Stimulated activated CD8-positive, alpha-beta memory T cell treated with anti-CD3 and anti-CD28 coated beads, Interleukin-15, amount 100 ng/mL, for 48 hours (primary cell): ENCODE data around the gene LTB4R.
"Not testable (repeated sequence)": the region's sequence is repeated elsewhere in the genome, so short reads cannot be mapped to it uniquely, and the experiment has no call there.

Source experiments
- DNase-seq, 2 donors: peaks; one replicate each; pipeline ENCODE4 v3.0.0-alpha.2; 2020; ENCODE audit warnings: low read depth in 2 of 2

Gene LTB4R

DNA sequence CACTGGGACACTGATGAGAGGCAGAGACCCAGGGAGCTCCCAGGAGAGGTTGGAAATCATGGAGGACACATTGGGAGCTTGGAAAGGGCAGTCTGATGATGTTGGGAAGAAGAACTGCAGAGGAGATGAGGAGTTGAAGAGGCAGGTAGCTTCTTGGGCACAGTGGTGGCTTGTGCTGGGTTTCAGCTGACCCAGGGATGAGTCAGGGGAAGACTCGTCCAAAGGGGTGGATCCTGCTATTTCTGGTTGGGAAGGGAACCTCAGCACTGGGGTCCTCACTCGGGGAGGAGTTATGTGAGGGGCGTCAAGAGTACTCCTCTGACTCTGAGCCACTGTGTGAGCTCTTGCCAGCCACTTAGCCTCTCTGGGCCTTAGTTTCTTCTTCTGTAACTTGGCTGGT is 12.0 kb downstream of the LTB4R start:
- no peak for DNase-seq

DNA sequence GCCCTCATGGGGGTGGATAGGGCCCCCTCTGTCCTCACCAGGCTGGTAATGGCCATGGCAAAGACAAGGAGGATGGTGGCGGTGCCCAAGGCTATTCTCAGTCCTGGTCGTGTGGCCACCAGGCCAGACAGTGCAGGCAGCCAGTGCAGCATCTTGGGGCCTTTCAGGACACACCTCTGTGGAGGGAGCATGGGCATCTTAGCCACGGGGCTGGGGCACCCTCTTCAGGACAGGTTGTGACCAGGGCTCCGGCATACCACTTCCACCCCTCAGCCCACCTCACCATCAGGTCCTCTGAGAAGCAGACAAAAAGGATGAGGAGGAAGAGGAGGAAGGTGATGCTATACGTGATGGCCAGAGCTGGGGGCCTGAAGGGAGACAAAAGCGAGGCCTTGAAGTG is 12.7 kb downstream of the LTB4R start:
- no peak for DNase-seq

DNA sequence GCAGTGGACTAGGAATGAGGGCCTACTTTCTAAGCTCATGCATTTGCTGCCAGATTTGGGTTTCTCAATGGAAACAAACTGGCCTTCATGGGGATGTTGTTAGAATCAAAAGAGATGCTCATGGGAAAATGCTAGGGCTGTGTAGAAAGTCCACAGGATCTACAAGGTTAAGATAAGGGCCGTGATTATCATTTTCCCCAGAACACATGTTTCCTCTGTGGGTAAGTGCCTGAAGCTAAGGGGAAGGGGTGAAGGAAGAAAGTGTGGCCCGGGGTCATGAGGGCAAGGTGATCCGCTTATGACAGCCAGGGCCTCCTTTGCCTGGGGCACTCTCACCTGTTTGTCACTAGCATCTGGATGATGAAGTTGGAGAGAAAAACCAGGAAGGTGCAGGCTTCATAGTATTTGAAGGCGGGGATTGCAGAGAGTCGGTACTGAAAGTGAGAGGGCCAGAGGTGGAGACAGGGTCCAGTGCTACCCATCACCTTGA is 13.8 kb downstream of the LTB4R start:
- DNase-seq = no peak

DNA sequence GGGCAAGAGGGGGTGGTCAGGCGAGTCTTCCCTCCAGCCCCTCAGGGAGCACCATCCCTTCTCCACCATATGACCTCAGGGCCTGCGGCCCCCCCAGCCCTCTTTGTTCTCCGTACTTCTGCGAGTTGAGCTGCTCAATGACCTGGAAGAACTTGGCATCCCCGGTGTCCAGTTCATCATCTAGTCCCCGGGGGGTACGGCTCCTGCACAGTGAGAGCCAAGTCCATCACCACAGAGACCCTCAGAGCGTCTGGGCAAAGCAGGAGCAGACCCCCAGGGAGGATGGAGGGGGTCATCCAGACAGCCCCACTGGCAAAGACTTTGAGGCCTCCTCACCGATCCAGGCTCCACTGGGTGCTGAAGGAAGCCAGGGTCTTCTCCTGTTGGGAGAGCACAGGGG is 14.7 kb downstream of the LTB4R start:
- no peak for DNase-seq

DNA sequence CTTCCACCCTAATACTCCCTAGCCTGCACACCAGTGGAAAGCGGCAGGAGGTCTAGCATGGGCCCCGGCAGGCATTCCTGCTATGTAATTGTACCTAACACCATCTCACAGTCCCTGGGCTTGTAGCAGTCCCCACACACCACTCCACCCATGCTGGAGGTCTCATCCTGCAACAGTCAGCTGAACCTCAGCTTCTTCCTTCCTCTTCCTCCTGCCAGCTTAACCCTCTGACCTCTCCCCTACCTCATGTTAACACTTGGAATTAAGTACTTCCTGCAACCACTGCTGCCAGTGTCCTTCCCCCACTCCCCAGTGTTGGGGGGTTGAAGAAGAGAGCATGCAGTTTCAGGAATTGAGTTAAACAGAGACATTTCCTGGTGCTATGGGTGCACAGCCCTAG is 16.0 kb downstream of the LTB4R start:
- no peak for DNase-seq

DNA sequence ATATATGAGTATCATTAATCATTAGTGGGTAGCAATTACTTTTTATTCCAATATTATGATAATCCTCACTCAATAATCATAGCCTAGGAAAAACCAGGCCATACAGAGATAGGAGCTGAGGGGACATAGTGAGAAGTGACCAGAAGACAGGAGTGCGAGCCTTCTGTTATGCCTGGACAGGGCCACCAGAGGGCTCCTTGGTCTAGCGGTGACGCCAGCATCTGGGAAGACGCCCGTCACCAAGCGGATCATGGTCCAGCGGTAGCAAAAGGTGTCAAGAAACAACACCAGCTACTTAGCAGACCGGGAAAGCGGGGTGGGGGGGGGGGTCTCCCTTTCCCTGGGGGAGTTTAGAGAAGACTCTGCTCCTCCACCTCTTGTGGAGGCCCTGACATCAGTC is 16.6 kb downstream of the LTB4R start:
- not testable (repeated sequence) for DNase-seq

DNA sequence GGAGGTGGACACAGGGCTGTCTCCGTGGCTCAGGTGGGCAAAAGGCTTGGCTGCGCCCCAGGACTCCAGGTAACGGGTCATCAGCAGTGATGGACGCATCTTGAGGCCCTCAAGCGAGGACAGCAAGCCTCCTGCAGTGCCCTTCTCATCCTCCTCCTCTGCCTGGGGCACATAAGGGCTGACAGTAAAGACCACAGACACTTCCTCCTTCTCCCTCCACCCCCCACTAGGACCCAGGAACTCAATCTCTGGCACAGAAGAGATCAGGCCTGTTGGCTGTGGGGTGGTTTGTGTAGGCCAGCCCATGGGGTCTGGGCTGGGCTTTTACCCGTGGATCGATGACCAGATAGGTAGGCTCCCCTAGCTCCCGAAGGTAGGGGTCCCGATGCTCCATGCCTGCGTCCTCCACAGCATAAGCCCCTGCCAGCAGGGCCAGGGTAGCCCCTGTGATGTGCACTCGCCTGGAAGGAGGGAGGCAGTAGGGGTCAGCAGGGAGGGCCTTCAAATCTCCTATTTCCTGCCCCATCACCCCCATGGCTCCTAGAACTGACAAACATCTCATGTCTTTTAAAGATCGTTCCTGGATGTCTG is 17.9 kb downstream of the LTB4R start:
- DNase-seq = no peak

DNA sequence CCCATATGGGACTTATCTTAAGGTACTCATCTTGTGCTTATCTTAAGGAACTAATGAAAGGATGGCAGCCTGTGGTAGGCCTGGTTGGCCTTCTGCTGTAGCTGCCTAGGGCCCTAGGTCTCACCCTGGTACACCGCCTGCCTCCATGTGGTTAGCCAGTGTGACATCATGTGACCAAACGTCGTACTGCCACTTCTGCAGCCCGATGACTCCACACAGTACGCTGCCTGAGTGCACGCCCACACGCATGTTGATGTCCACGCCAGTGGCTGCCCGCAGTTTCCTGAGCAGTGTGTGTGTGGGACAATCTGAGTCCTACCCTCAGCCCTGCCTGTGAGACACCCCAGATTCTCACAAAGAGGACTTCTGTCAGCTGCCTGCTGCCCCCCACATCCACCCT is 18.4 kb downstream of the LTB4R start:
- peak; percentile 54 to 70 for DNase-seq

DNA sequence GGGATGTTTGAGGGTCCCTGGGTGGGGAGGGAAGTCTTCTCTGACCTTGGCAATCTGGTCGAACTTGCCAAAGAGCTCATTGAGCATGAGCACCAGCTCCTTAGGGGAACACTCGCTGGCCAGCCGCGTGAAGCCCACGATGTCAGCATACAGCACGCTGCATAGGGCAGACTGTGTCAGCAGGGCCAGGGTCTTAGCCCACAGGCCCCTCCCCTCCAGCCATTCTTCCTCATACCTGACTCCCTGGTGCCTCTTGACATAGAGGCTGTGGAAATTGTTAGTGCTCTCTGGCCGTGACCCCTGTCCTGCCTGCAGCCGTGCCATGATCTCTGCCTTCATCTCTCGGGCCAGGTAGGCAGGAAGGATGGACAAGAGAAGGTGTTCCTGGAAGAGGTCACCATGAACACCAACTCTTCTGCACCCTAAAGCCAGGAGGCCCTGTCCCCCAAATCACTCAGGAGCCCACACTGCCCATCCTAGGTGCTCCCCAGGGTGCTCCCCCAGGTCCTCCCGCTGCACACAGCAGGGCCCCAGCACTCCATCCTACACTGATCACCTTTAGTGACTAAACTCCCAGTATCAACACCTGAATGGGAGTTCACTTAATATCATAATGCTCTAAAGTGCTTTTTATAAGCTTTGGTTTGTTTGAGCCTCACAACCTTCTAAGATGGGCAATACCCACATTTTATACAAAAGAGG is 19.8 kb downstream of the LTB4R start:
- no peak for DNase-seq

DNA sequence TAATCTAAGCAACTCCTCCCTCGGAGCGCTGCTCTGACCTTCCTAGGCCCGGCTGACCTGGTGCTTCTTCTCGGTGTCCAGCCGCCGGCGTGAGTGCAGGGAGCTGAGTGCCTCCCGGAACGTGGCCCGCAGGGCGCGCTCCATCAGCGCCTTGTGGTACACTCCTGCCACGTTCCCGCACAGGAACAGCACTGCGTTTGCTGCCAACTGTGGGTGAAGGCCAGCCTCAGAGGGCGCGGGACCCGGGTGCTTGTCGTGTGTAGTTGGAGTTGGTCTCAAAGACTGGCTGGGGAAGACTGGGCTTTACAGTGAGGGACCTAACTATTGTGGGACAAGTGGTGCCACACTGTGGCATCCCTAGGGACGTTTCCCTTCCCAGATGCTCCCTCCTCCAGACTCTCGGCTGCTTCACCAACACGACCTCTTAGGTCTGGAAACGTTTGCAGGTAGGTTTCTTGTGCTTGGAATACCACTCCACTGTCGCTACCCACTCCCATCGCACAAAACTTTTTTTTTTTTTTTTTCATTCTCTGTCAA is 20.5 kb downstream of the LTB4R start:
- no peak for DNase-seq

DNA sequence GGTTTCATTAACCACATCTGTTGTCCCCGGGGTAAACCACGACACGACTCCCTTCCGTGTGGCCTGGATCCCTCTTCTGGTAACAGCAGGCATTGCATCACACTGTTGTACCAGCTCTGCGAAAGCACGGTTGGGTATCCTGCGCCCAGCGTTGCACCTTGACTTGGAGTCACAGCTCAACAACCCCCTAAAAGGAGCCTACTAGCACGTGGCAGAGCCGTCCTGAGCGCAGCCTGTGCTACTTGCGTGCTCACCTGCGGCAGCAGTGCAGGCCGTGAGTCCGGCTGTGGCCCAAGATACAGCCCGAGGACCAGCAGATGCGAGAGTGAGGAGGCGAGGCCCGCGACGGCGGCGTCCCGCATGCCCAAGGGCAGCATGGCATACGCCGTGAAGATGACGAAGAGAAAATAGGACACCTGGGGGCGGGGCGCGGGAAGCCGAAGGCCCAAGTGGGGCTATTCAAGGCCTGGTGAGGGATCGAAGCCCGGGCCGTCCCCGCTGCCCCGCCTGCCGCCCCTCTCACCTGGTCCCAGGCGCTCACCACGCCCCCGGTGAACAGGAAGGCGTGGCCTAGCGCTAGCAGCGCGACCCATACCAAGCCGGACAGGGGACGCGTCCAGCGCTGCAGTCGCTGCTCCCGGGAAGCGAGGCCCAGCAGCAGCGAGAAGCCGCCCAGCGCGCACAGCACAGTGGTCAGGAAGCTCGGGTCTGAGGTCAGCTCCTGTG is 21.1 kb downstream of the LTB4R start:
- peak; percentile 65 to 68 for DNase-seq

DNA sequence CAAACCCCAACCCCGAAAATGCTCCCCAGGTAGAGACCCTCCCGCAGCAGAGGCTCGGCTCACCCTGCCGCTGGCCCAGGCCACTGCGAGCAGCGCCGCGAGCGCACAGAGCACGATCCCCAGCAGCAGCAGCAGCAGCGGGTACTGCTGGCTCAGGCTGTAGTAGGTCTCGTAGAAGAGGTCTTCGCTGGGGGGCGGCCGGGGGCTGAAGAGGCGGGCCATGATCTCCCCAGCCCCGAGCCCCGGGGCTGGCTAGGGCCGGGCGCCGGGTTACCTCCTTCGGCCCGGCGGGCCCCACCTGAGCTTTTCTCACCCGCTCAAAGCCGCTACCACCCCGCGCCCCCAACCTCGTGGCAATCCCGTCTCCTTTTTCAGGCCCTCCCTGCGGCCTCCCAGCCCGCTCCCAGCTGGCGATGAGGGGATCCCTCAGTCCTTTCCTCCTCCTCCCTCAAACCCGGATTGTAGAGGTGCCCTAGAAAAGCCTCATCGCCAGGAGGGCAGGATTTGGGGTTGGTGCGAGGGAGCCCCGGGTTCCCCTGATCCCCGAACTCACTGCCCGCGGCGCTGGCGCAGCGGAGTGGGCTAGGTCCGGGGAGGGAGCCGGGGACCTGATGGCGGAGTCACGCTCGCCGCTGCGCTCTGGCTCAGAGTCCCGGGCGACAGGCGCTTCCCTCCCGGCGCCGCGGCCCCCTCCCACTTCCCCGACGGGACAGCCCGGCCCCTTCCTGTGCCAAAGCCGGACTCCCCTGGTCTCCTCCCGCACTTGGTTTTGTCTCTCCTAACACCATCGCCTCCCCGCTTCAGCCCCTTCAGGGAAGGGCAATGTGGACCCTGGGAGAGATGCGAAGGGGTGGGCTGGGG is 23.4 kb downstream of the LTB4R start, which contains the start of gene ADCY4:
Gene ADCY4 (minus strand): TSS at position 641 of the 861 bp plus-strand sequence. CDS start 419 bp downstream, at position 222.
- no peak for DNase-seq

DNA sequence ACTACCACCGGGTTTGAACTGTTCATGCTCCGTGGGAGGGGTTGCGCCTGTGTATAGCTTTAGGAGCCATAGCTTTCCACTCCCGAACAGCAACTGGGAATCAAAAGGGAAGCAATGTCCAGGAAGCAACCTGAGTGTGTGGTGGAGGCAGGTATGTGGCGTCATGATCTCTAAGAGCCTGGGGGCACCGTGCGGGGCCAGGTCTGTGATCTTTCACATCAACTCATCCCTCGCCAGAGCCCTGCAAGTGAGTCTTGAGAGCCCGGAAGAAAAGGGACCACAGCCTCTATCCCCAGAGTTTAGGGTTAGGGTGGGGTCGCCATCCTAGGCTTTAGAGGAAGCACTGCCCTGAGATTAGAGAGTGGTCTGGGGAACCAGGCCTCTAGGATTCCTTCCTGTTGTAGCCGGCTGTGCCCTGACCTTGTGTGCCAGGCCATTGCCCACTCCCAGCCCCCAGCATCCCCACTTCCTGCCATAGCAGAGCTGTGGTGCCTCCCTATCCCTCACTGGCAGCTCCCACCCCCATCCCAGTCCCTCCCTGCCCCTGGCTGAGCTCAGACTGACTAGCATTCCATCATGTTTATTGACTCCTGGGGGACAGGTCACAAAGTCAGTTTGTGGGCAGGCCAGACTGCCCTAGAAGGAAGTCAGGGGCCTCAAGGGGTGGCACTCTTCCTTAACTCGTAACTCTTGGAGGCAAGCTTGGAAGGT is 24.3 kb downstream of the LTB4R start:
- DNase-seq = no peak

DNA sequence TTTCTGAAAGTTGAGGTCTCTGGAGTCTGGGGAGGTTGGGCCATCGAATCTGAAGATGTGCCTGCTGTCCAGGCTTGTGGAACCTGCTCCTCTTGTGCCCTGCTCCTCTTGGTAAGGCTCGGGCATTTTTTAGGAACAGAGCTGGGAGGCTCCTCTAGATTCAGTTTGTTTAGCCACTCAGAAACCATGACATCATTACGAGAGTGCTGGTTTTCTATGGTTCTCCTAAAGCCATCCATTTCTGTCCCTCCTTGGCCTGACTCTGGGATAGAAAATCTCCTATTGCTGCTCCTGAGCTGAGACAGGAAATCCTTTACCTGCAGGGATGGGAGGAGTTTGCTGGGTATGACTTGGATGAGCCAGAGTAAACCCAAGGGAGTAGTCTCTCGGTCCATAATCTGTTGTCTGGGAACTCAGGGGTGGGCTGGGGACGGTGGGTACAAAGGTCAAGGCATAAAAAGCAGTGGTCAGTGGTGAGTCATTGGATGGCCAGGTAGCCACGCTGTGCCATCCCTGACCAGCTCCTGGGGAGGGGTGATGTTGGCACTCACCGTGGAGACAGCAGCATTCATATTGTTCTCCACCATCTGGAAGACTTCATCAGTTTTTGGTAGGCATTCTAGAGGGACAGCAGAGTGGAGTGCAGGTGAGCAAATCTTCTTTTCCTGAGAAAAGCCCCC is 26.0 kb downstream of the LTB4R start:
- DNase-seq = no peak

DNA sequence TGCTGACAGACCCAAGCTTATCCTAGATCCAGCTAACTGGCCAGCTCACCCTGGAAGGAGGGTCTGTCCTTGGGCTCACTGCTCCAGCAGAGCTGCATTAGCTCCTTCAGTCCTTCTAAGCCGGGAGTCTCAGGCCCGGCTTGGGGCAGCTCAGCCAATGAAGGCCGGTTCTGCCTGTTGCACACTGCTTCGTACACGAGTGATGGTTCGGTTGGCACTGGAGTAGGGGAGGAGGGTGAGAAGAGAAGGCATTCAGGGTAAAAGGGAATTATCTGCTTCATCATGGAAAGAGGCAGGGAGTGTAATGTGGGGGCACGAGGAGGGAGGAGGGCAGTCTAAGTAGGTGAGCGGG is 26.5 kb downstream of the LTB4R start:
- no peak for DNase-seq

DNA sequence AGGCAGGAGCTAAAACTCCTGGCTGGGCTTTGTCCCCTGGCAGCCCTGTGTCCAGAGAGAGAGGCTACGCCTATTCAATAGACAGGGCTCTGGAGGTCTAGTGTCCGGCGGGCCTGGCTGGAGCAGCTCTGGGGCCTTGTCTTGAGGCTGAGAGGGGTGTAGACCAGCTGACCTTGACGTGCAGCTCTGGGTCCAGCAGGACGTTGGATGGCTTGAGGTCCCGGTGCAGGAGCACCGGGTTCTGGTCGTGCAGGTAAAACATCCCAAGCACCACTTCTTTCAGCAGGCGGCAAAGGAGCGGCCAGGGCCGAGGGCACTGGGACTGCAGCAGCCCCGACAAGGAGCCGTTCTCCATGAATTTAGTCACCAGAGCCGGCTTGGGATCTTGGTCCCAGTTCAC is 27.5 kb downstream of the LTB4R start:
- no peak for DNase-seq

DNA sequence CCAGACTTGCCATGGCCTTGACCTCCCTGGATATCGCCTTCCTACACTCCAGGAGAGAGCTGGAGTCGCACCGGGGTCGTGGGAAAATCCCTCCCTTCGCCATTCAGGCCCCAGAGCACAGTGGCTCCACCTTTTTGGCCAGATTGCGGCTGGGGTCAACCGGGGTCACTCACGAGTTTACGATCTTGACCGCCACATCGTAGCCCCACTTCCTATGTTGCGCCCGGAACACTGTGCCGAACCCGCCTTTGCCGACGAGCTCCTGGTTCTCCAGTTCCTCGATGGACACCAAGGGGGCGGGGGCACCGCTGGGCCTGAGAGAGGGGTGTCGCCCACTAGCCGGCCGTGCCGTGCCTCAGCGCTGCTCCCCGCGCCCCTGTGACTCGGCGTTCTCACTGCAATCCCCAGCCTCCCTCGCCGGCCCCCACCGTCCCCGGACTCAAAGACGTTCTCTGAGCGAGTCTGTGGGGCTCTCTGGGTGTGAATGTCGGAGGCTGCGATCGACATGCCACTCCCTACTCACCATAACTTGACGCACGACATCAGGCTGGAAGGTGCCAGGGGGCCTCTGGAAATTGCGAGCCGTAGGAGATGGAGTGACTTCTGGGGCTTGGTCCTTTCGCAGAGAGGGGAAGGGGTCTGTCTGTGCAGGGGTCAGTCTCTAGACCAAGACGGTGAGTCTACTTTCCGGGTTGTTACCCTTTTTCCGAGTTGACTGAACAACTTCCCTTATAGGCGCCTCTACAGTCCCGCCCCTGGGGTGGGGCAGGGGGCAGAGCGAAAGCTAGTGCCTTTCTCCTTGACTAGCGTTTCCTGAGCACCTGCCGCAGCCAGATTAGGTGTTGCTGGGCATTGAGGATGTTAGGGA is 28.2 kb downstream of the LTB4R start, which contains the start of gene RIPK3:
Gene RIPK3 (minus strand): TSS at position 708 of the 868 bp plus-strand sequence. CDS start 165 bp downstream, at position 543.
- peak; percentile 42 to 53 for DNase-seq

DNA sequence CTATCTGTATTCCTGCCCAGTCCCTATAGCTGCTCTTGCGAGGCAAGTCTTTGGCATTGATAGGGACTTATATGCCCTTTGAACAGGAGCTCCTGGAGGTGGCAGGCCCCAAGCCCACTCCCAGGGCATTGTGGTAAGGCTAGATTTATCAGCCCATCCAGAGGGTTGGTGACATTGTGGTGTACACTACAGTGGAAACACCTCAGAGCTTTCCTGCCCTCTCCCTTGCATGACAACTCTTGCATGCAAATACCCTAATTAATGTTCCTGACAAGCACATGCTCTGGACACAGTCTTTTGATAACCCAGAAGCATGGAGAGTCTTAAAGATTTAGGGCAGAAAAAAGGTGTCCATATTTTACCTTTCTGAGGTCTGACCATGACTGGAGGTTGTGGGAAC is 29.3 kb downstream of the LTB4R start:
- DNase-seq = no peak

DNA sequence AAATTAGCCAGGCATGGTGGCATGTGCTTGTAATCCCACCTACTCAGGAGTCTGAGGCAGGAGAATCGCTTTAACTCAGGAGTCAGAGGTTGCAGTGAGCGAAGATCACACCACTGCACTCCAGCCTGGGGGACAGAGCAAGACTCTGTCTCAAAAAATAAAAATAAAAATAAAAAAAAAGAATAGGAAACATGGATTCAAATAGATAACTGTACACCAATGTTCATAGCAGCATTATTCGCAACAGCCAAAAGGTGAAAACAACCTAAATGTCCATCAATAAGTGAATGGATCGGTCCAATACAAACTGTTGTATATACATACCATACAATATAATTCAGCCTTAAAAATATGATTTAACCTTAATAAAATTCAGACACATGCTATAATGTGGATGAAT is 31.6 kb downstream of the LTB4R start:
- DNase-seq = no peak
